MM.1S (cell line): ENCODE results near the gene YPEL4.

Experiments
- DNase-seq: peaks from one replicate; pipeline ENCODE4 v3.0.0-alpha.2; 2015
- H2AFZ ChIP-seq: fragments of 300-600 bp; sonication (generic); 2 replicates; pipeline ENCODE4 v1.6.0; 2016; ENCODE audit warnings: antibody characterized with exemption, low read length
- H3F3A ChIP-seq: fragments of 300-600 bp; sonication (generic); 2 replicates; pipeline ENCODE4 v1.6.1; 2016; ENCODE audit warnings: mild to moderate bottlenecking, antibody characterized with exemption, low read length, moderate library complexity, mixed read lengths; ENCODE audit not compliant: insufficient read depth
- H3K27ac ChIP-seq: fragments of 300-600 bp; sonication (generic); 2 replicates; pipeline ENCODE4 v1.5.1; 2016; ENCODE audit warnings: mild to moderate bottlenecking, low read length
- H3K27me3 ChIP-seq: fragments of 300-600 bp; sonication (generic); replicated peaks from 2 replicates; pipeline ENCODE4 v1.6.0; 2016; ENCODE audit warnings: low read length; ENCODE audit not compliant: insufficient read depth
- H3K36me3 ChIP-seq: fragments of 300-600 bp; sonication (generic); replicated peaks from 2 replicates; pipeline ENCODE4 v1.6.1; 2016; ENCODE audit warnings: mild to moderate bottlenecking, low read length, mixed read lengths; ENCODE audit not compliant: insufficient read depth
- H3K4me1 ChIP-seq: fragments of 300-600 bp; sonication (generic); 2 replicates; pipeline ENCODE4 v1.6.1; 2016; ENCODE audit warnings: low read length, mixed read lengths
- H3K4me2 ChIP-seq: fragments of 300-600 bp; sonication (generic); 2 replicates; pipeline ENCODE4 v1.6.0; 2016; ENCODE audit warnings: low read depth, low read length
- H3K4me3 ChIP-seq: fragments of 300-600 bp; sonication (generic); 2 replicates; pipeline ENCODE4 v1.5.1; 2016; ENCODE audit warnings: low read length, mixed read lengths
- H3K79me2 ChIP-seq: fragments of 300-600 bp; sonication (generic); 2 replicates; pipeline ENCODE4 v1.6.1; 2016; ENCODE audit warnings: mixed run types, low read length, mixed read lengths
- H3K9ac ChIP-seq: fragments of 300-600 bp; sonication (generic); 2 replicates; pipeline ENCODE4 v1.6.1; 2016; ENCODE audit warnings: low read length, mixed read lengths
- H3K9me2 ChIP-seq: fragments of 300-600 bp; sonication (generic); replicated peaks from 2 replicates; pipeline ENCODE4 v1.6.1; 2016; ENCODE audit warnings: mild to moderate bottlenecking, low read length, mixed read lengths; ENCODE audit not compliant: insufficient read depth
- H3K9me3 ChIP-seq: fragments of 300-600 bp; sonication (generic); replicated peaks from 2 replicates; pipeline ENCODE4 v1.6.1; 2016; ENCODE audit warnings: mild to moderate bottlenecking, low read length, mixed read lengths; ENCODE audit not compliant: insufficient read depth
- H4K20me1 ChIP-seq: fragments of 300-600 bp; sonication (generic); 2 replicates; pipeline ENCODE4 v1.6.1; 2016; ENCODE audit warnings: mild to moderate bottlenecking, low read length, moderate library complexity, mixed read lengths; ENCODE audit not compliant: insufficient read depth
- CTCF ChIP-seq: fragments of 300-600 bp; sonication (generic); IDR thresholded peaks from 2 replicates; pipeline ENCODE4 v1.5.1; 2016; ENCODE audit warnings: antibody characterized with exemption, low read length, mixed read lengths
- EZH2 ChIP-seq: fragments of 300-600 bp; sonication (generic); optimal IDR thresholded peaks from 2 replicates; pipeline ENCODE3; 2017; ENCODE audit warnings: low read depth, mild to moderate bottlenecking, antibody characterized with exemption, low read length, mixed read lengths
- EZH2phosphoT487 ChIP-seq: fragments of 300-600 bp; sonication (generic); IDR thresholded peaks from 2 replicates; pipeline ENCODE4 v1.6.1; 2018; ENCODE audit warnings: antibody characterized with exemption, low read length

Gene YPEL4

GRCh38 chr11:57622263-57622662, 27.4 kb downstream of the YPEL4 start:
- H3K9me3 ChIP-seq, result no peaks in the 10 kb centered on the region
- no peak overlapping the region for H3K27ac ChIP-seq
- no peak overlapping the region for H3K4me3 ChIP-seq
- no peaks in the 10 kb centered on the region for H3K79me2 ChIP-seq
- H3K27me3 ChIP-seq, result no peaks in the 10 kb centered on the region
- no peak for DNase-seq
- H4K20me1 ChIP-seq, result no peaks in the 10 kb centered on the region
- no peaks in the 10 kb centered on the region for H3K9me2 ChIP-seq
- no peak overlapping the region for H3K4me2 ChIP-seq
- no peak overlapping the region for H2AFZ ChIP-seq
- TF ChIP-seq CTCF (no peak), EZH2 (no peak), EZH2phosphoT487 (no peak)
- H3K4me1 ChIP-seq, result no peaks in the 10 kb centered on the region
- no peak overlapping the region for H3K9ac ChIP-seq
- H3F3A ChIP-seq, result no peaks in the 10 kb centered on the region
- no peaks in the 10 kb centered on the region for H3K36me3 ChIP-seq

- Histone ChIP-seq H4K20me1 (no peaks in the 10 kb centered on the region), H3K36me3 (no peaks in the 10 kb centered on the region), H3F3A (no peaks in the 10 kb centered on the region), H3K9ac (no peak overlapping the region), H3K4me1 (no peaks in the 10 kb centered on the region), H3K4me2 (no peak overlapping the region), H3K27me3 (no peaks in the 10 kb centered on the region), H3K27ac (no peak overlapping the region), H3K4me3 (no peak overlapping the region), H3K9me2 (no peaks in the 10 kb centered on the region), H3K9me3 (no peaks in the 10 kb centered on the region), H3K79me2 (no peaks in the 10 kb centered on the region), H2AFZ (no peak overlapping the region)
- no peak for TF ChIP-seq EZH2phosphoT487
- TF ChIP-seq CTCF, result no peak
- no peak for TF ChIP-seq EZH2
- DNase-seq, result no peak
These were observed 29.2 kb downstream of the YPEL4 start for GRCh38 chr11:57620467-57620866.

GRCh38 chr11:57619331-57619730, 30.4 kb downstream of the YPEL4 start:
- no peaks in the 10 kb centered on the region for H3K79me2 ChIP-seq
- no peaks in the 10 kb centered on the region for H4K20me1 ChIP-seq
- H3K9me3 ChIP-seq, result no peaks in the 10 kb centered on the region
- H3K27me3 ChIP-seq, result no peaks in the 10 kb centered on the region
- no peaks in the 10 kb centered on the region for H3K36me3 ChIP-seq
- H2AFZ ChIP-seq, result no peak overlapping the region
- no peak overlapping the region for H3K4me3 ChIP-seq
- peak; percentile 15; the same call in 1 of the 2 replicates for TF ChIP-seq CTCF
- TF ChIP-seq EZH2phosphoT487, result no peak
- TF ChIP-seq EZH2, result no peak
- H3K27ac ChIP-seq, result no peak overlapping the region
- no peak overlapping the region for H3K9ac ChIP-seq
- H3K4me2 ChIP-seq, result no peak overlapping the region
- H3F3A ChIP-seq, result no peaks in the 10 kb centered on the region
- no peaks in the 10 kb centered on the region for H3K4me1 ChIP-seq
- no peak for DNase-seq
- no peaks in the 10 kb centered on the region for H3K9me2 ChIP-seq
